HG03060 (cell line): Measurements from ENCODE around the gene ASPDH.

Source experiments
- ATAC-seq: cut with Tn5 transposase; IDR thresholded peaks from one replicate; pipeline ENCODE4 v1.9.1; 2021; ENCODE audit warnings: low read depth, moderate number of reproducible peaks; ENCODE audit not compliant: unreplicated experiment

Gene ASPDH

GRCh38 chr19:50498219-50499056 lies 15.3 kb downstream of the ASPDH start:
- ATAC-seq = no peak

DNA sequence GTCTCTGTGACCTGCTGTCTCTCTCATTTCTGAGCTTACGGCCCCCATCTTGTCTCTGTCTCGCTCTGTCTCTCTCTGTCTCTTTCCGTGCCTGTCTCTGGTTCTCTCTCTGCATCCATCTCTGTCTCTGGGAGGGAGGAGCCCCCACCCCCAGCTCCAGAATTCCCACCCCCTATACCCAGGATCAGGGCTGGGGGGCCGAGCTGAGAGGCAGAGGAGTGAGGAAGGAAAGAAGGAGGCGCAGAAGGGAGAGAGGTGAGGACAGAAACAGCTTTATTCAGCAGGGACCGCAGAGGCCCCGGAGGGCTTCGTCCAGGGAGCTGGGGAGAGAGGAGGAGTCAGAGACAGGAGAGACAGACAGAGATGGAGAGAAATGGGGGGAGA lies 16.7 kb downstream of the ASPDH start:
- ATAC-seq = no peak

GRCh38 chr19:50496189-50497021 lies 17.3 kb downstream of the ASPDH start:
- no peak for ATAC-seq

DNA sequence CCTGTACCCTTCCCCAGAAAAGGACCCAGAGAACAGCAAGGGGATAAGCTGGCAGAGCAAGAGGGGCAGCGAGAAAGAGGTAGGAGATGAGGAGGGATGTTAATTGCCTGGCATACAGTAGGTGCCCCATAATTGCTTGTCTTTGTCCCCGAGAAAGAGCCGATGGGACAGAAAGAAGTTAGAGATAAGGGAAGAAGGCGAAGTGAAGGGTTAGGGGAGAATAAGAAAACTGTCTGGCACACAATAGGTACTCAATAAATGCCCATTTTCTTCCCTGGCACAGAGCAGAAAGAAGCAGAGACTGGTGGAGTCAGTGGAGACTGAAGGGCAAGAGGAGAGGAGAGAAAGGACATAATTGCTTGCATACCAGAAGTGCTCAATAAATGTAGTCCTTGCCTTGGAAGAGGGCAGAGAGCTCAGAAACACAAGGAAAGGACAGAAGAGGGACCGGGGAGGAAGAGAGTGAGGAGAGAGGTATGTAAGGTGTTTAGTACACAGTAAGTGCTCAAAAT lies 18.6 kb downstream of the ASPDH start:
- ATAC-seq = no peak

DNA sequence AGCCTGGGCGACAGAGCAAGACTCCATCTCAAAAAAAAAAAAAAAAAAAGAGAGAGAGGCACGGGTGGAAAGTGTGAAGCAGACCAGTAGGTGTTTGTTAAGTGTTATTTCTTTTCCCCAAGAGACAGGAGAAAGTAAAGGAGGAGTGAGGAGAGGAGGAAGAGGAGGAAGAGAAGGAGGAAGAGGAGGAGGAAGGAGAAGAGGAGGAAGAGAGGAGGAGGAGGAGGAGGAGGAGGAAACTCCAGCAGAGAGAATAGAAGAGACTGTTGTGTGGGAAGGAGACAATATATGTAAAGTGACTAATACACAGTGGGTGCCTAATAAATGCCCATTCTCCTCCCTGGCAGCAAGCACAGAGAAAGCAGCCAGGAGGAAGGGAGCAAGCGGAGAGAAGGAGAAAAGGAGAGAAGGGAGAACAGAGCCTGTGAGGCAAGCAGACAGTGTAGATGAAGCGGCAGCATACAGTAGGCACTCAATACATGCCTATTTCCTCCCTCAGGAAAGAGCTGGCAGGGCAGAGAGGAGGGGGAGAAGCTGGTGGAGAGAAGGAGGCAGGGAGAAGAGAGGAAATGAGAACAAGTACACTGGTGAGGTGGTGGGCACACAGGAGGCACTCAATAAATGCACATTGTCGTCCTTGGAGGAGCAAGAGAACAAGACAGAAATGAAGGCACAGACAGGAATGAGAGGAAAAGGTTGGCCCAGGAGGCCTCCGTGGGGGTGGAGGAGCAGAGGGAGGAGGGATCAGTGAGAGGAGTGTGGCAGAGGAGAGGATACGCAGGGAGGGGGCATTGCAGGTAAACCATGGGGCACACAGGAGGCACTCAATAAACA lies 19.3 kb downstream of the ASPDH start:
- no peak for ATAC-seq

GRCh38 chr19:50493171-50493570 lies 20.5 kb downstream of the ASPDH start:
- ATAC-seq = no peak

DNA sequence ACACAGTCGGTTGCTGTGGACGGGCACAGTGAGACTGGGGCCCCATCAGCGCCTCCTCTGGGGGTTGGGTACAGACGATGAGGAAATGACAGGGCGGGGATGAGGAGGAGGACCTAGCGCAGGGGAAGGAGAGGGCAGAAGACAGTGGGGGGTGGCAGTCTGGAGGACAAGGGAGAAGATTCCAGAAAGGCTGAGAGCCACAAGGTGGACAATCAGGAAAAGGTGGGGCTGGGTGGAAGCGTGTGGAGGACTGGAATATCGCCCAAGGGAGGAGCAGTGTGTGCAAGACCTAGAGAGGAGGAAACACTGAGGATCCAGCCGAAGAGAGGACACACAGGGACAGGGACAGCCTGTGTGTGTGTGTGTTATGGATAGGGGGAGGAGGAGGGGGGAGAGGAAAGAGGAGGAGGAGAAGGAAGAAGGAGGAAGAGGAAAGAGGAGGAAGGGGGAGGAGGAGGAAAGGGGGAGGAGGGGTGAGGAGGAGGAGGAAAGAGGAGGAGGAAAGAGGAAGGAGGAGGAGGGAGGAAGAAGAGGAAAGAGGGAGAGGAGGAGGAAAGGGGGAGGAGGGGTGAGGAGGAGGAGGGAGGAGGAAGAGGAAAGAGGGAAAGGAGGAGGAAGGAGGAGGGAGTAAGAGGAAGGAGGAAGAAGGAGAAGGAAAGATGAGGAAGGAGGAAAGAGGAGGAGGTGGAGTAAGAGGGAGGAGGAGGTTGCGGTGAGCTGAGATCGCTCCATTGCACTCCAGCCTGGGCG lies 21.2 kb downstream of the ASPDH start:
- ATAC-seq = no peak

- ATAC-seq = no peak
Observed at GRCh38 chr19:50490991-50491472, 22.7 kb downstream of the ASPDH start.

DNA sequence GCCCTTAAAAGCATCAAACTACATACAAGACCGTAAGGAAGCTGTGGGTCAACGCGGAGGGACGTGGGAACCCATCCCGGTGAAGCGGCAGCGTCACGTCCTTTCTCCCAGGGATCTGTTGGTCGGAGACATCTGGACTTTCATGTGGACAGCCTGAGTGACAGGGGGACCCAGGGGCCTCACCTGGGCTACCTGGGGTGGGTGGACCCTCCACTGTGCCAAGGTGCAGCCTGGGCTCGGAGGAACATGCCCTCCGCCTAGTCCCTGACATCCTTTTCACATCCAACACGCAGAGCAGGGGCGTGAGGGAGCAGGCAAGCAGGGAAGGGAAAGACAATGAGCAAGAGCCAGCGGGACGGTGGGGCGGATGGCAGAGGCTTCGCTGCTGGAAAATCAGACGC lies 23.3 kb downstream of the ASPDH start:
- no peak for ATAC-seq

GRCh38 chr19:50489461-50490011 lies 24.2 kb downstream of the ASPDH start:
- no peak for ATAC-seq

GRCh38 chr19:50488389-50489194 lies 25.1 kb downstream of the ASPDH start:
- no peak for ATAC-seq

DNA sequence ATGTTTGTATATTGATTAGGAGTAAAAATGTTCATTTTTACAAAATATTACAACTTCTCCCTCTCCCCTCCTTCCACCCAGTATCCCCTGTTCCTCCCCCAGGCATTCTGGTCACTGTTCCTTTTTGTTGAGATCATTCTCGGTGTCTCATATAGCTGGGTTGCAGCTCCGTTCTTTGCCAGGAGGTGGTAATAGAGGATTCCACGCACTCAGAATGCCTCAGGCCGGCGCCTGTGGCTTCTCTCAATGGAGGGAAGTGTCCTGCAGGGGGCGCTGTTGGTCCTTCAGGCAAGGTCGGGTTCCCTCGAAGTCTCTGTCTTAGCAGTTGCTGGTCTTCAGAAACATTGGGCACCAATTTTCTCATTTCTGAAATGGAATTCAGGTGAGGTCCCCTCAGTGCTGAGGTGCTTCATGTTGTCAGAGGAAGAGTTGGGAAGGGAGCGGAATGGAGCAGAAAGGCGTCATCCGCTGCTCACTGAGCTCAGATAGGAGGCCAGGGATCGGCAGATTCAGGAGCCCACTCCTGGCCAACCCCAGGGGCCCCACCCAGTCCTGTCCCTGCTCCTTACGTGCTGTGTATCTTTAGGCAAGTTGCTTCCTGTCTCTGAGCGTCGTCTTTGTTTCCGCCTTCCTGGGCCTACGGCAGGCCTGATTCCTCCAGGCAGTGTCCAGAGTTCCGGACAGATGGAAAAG lies 26.7 kb downstream of the ASPDH start:
- no peak for ATAC-seq

DNA sequence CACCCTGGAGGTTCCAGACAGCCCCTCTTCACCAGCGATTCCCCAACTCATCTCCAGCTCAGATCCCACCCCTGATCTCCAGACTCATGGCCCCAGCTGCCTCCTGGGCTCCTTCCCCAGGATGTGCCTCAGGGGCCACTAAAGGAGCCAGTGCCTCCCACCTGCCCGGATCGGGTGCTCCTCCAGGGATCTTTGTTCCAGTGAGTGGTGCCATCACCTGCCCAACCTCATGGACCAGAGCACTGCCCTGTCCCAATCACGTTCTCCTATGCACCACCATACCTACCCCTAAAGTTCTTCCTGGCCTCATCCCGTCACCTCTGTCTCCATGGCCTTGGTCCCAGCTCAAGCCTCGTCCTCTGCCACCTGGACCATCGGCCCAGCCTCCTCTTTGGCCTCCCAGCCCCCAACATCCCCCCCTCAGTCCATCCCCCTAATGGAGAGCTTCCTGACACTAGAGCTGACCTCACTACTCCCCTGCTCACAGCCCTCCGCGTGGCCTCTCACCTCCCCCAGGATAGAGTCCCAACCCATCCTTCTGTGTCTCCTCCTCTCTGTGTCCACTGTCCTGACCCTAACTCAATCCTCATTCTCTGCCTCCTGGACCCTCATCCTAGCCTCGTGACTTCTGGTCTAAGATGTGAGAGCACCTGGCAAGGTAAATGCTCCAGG lies 28.3 kb downstream of the ASPDH start:
- no peak for ATAC-seq

GRCh38 chr19:50482916-50483315 lies 30.8 kb downstream of the ASPDH start:
- no peak for ATAC-seq

DNA sequence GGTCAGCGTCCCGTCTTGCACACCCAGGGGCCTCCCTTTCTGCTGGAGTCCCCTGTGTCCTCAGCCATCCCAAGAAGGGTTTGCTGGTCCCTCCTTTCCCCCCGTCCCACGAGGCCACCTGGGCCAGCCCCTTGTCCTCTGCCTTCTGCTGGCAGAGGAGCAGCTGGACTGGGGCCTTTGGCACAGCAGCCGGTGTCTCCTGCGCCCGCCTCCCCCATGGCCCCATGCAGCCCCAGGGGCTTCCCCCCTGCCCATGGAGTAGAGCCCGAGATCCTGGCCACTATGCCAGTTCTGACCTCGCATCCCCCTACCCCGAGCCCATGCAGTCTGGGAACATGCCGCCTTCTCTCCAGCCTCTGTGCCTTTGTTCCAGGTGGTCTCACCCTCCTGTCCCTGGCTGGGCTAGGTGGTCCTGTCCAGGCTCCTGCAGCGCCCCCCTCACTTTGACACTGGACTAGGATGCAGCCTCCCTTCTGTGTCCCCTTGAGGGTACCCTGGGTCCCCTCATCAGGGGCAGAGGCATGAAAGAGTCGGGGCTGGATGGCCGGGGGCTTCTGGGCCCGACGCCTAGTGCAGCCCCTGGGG lies 31.4 kb downstream of the ASPDH start:
- no peak for ATAC-seq

- no peak for ATAC-seq
Observed at GRCh38 chr19:50481351-50482149, 32.2 kb downstream of the ASPDH start.
